Measurements from ENCODE around the gene NAPEPLD.
"Not testable (repeated sequence)": the region's sequence is repeated elsewhere in the genome, so short reads cannot be mapped to it uniquely, and the experiment has no call there.

NAPEPLD gene

GRCh38 chr7:103154042-103154441 lies 5.1 kb upstream of the NAPEPLD start:
- TF ChIP-seq, protein P1, sequence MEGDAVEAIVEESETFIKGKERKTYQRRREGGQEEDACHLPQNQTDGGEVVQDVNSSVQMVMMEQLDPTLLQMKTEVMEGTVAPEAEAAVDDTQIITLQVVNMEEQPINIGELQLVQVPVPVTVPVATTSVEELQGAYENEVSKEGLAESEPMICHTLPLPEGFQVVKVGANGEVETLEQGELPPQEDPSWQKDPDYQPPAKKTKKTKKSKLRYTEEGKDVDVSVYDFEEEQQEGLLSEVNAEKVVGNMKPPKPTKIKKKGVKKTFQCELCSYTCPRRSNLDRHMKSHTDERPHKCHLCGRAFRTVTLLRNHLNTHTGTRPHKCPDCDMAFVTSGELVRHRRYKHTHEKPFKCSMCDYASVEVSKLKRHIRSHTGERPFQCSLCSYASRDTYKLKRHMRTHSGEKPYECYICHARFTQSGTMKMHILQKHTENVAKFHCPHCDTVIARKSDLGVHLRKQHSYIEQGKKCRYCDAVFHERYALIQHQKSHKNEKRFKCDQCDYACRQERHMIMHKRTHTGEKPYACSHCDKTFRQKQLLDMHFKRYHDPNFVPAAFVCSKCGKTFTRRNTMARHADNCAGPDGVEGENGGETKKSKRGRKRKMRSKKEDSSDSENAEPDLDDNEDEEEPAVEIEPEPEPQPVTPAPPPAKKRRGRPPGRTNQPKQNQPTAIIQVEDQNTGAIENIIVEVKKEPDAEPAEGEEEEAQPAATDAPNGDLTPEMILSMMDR (IDR thresholded peaks at IDR 0.05; ENCODE audit: insufficient read depth, low read length, poor library complexity, severe bottlenecking) = no peak
- Histone ChIP-seq H3K27me3 (replicated peaks; ENCODE audit: control insufficient read depth, insufficient read depth, low read length) (no peaks in the 10 kb centered on the region), H3K36me3 (ENCODE audit: control insufficient read depth, insufficient read depth, low read length) (no peaks in the 10 kb centered on the region), H3K4me3 (replicated peaks; ENCODE audit: low read depth, low read length) (no peak overlapping the region)
- no peak for DNase-seq (ENCODE audit: extremely low read depth, insufficient read length)

DNA sequence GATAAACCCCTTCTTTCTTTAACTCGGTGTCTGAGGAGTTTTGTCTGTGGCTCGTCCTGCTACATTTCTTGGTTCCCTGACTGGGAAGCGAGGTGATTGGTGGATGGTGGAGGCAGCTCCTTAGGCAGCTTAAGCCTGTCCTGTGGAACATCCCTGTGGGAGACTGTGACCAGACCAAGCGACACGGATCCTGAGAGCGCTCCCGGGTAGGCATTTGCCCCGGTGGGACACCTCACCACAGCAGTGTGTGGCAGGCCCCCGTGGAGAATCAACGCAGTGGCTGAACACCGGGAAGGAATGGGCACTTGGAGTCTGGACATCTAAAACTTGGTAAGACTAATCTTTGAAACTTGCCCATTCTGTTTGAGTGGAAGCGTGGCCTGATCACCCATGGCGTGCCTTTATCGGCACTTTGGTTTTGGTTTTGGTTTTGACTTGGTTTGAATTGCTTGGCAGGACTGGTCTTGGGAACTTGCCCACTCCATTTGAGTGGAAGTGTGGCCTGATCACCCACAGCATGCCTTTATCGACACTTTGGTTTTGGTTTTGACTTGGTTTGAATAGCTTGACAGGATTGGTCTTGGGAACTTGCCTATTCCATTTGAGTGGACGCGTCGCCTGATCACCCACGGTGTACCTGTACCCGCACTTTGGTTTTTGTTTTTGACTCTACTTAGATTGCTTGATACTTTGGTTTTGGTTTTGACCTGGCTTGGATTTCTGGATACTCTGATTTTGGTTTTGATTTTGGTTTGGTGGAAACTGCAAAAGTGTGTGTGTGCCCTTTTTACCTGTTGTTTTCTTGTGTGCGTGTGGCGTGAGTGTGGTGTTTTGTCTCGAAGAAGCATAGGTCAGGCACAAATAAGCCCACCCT lies 4.1 kb upstream of the NAPEPLD start:
- H3K27me3 ChIP-seq (replicated peaks; ENCODE audit: control insufficient read depth, insufficient read depth, low read length); H3K36me3 ChIP-seq (ENCODE audit: control insufficient read depth, insufficient read depth, low read length); DNase-seq (ENCODE audit: extremely low read depth, insufficient read length); H3K4me3 ChIP-seq (replicated peaks; ENCODE audit: low read depth, low read length): not testable (repeated sequence)

- not testable (repeated sequence) for H3K36me3 ChIP-seq (ENCODE audit: control insufficient read depth, insufficient read depth, low read length); H3K27me3 ChIP-seq (replicated peaks; ENCODE audit: control insufficient read depth, insufficient read depth, low read length); H3K4me3 ChIP-seq (replicated peaks; ENCODE audit: low read depth, low read length); DNase-seq (ENCODE audit: extremely low read depth, insufficient read length)
Measured at GRCh38 chr7:103151993-103152676, 3.2 kb upstream of the NAPEPLD start.

DNA sequence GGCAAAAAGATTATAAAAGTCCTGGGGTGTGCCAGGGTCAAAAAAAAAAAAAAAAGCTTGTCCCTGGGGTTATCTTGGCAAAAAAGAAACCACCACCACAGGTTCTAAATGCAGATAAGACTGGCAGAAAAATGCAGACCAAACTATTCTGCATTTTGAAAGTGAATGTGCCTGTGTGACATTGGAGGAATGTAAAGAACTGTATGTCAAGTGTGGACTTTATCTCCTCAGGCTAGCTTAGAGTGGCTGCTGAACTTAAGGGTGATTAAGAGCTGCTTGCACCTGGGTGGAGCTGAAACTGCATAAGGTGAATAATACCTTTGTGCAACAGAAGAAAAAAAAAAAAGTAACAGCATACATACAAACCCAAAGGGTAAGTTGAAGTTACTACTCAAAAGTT lies 1.3 kb upstream of the NAPEPLD start:
- no peaks in the 10 kb centered on the region for H3K36me3 ChIP-seq (ENCODE audit: control insufficient read depth, insufficient read depth, low read length)
- H3K4me3 ChIP-seq (replicated peaks; ENCODE audit: low read depth, low read length) = peak overlapping the region; percentile 89
- TF ChIP-seq, protein P1 (IDR thresholded peaks at IDR 0.05; ENCODE audit: insufficient read depth, low read length, poor library complexity, severe bottlenecking) = no peak
- H3K27me3 ChIP-seq (replicated peaks; ENCODE audit: control insufficient read depth, insufficient read depth, low read length) = no peaks in the 10 kb centered on the region
- DNase-seq (ENCODE audit: extremely low read depth, insufficient read length) = no peak

DNA sequence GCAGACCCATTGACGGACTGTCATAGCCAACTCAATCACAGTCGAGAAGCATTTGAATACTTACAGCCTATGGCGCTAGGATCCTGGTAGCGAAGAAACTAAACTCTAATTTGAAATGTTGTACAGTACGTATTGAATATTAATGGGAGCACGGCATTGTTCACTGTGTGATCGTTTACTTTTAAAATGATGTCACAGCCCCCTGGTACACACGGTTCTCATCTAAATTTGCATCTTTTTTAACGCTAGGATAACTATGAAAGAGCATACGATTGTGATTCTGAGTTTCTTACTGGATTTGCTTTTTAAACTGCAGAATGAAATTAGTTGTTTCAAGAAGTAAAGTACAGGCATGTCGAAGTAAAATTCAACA lies 895 bp upstream of the NAPEPLD start:
- no peaks in the 10 kb centered on the region for H3K36me3 ChIP-seq (ENCODE audit: control insufficient read depth, insufficient read depth, low read length)
- no peak for DNase-seq (ENCODE audit: extremely low read depth, insufficient read length)
- peak overlapping the region; percentile 89 for H3K4me3 ChIP-seq (replicated peaks; ENCODE audit: low read depth, low read length)
- TF ChIP-seq, protein P1 (IDR thresholded peaks at IDR 0.05; ENCODE audit: insufficient read depth, low read length, poor library complexity, severe bottlenecking) = no peak
- H3K27me3 ChIP-seq (replicated peaks; ENCODE audit: control insufficient read depth, insufficient read depth, low read length) = no peaks in the 10 kb centered on the region

DNA sequence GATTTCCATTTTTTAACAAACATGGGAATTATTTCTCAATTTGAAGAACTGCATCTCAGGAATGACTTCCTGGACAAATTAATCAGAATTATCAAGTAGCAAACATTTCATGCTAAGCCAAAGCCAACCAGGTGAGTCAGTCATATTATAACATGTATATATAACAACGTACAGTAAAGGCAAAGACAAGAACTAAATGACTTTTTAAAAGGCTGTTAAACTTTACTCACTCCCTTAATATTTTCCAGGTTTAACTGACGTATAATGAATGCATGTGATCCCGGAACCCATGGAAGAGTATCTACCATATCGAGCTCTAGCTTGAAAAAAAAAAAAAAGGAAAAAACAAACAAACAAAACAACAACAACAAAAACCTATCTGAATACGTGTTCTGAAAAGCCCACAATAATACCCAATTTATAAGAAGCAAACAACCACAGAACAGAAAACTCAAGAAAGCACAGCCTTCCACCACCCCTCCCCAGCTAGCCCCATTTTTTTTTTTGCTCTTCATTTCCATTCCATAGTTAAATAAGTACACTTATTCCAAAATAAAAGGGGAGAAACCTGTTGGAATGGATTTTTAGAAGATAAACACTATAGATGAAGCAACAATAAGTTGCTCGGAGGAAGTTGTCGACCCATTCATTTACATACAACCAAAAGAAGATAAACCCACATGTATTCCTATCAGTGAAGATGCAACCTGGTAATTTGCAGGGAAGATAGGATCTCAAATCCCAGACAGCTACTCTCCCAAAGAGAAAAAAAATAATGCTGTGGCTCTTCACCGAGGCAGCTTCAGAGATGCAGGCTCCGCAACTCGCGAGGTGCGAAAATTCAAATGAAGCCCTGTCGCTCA lies 537 bp downstream of the NAPEPLD start:
- Histone ChIP-seq H3K36me3 (ENCODE audit: control insufficient read depth, insufficient read depth, low read length) (no peaks in the 10 kb centered on the region), H3K27me3 (replicated peaks; ENCODE audit: control insufficient read depth, insufficient read depth, low read length) (no peaks in the 10 kb centered on the region), H3K4me3 (replicated peaks; ENCODE audit: low read depth, low read length) (peak overlapping the region; percentile 89)
- TF ChIP-seq, protein P1 (IDR thresholded peaks at IDR 0.05; ENCODE audit: insufficient read depth, low read length, poor library complexity, severe bottlenecking) = no peak
- DNase-seq (ENCODE audit: extremely low read depth, insufficient read length) = no peak

- H3K27me3 ChIP-seq (replicated peaks; ENCODE audit: control insufficient read depth, insufficient read depth, low read length); H3K4me3 ChIP-seq (replicated peaks; ENCODE audit: low read depth, low read length); DNase-seq (ENCODE audit: extremely low read depth, insufficient read length); H3K36me3 ChIP-seq (ENCODE audit: control insufficient read depth, insufficient read depth, low read length): not testable (repeated sequence)
Measured at GRCh38 chr7:103144754-103145153, 4.1 kb downstream of the NAPEPLD start.
